Ishikawa (cell line): ENCODE measurements around the gene MED13L.

Experiments
- CEBPB ChIP-seq: IDR thresholded peaks from 2 replicates; pipeline ENCODE4 v1.6.1; 2012
- CREB1 ChIP-seq: IDR thresholded peaks from 2 replicates; pipeline ENCODE4 v1.6.1; 2012; ENCODE audit warnings: low read depth
- EP300 ChIP-seq: IDR thresholded peaks from 2 replicates; pipeline ENCODE4 v1.6.1; 2012; ENCODE audit warnings: borderline replicate concordance
- MAX ChIP-seq: IDR thresholded peaks from 2 replicates; pipeline ENCODE4 v1.6.1; 2012
- NFIC ChIP-seq: IDR thresholded peaks from 2 replicates; pipeline ENCODE4 v1.6.1; 2012
- REST ChIP-seq: IDR thresholded peaks from 2 replicates; pipeline ENCODE4 v1.6.1; 2012; ENCODE audit warnings: low read depth, mild to moderate bottlenecking
- TAF1 ChIP-seq: IDR thresholded peaks from 2 replicates; pipeline ENCODE4 v1.6.1; 2012; ENCODE audit warnings: low read depth, mild to moderate bottlenecking
- YY1 ChIP-seq: IDR thresholded peaks from 2 replicates; pipeline ENCODE4 v1.6.1; 2012; ENCODE audit warnings: low read depth

DNA sequence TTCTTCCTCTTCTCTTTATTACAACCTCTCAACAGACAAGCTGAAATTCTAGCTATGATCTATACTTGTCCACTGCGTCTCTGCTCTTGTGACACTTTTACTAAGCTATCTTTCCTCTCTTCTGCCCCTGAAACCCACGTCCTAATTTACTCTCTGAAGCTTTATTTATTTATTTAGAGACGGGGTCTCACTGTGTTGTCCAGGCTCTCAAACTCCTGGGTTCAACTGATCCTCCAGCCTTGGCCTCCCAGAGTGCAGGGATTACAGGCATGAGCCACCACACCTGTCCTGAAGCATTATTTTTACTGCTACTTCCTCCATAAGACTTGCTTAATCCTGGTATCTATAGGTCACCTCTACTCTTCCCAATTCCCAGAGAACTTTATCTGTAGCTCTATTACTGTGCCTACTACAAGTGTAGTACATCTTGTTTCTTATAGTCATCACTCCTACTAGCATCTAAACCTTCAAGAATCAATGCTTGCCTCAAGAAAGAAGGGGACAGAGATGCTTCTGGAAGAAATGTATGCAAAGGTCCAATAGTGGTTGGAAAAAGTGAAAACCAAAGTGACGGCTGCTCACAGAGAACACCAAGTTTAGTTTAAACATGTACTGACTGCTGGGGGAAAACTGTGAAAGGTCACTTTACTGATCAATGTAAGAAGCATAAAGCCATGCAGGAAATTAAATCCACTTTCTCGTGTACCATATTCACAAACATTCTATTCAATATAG, 61.3 kb downstream of the MED13L start:
- TF ChIP-seq YY1 (no peak), EP300 (no peak), CEBPB (no peak), CREB1 (no peak), TAF1 (no peak), MAX (no peak), REST (no peak), NFIC (no peak)
